Neural cell (in vitro differentiated cells): Measurements from ENCODE around the gene RNF26. TPM values are rescaled to one million over a fixed set of nuclear protein-coding genes. Genes with fewer than 3 reads are reported as not detected.

ENCODE experiments used
- H2AFZ ChIP-seq: fragments of 200-600, 300-800 bp; sonication (generic), shearing (Covaris generic); 2 replicates; pipeline ENCODE4 v1.6.0; 2014; ENCODE audit warnings: low read depth, mild to moderate bottlenecking, antibody characterized with exemption, low read length, moderate library complexity
- H3F3A ChIP-seq: fragments of 200-600 bp; shearing (Covaris generic); 2 replicates; pipeline ENCODE4 v1.6.1; 2016; ENCODE audit warnings: mild to moderate bottlenecking, moderate library complexity, mixed read lengths, antibody characterized with exemption, low read length; ENCODE audit not compliant: insufficient read depth, poor library complexity, severe bottlenecking
- H3K27ac ChIP-seq: fragments of 200-600, 300-800 bp; sonication (generic), shearing (Covaris generic); 2 replicates; pipeline ENCODE4 v1.5.1; 2014; ENCODE audit warnings: mild to moderate bottlenecking, low read length, moderate library complexity
- H3K27me3 ChIP-seq: fragments of 300-800, 200-600 bp; sonication (generic), shearing (Covaris generic); 2 replicates; pipeline ENCODE4 v1.6.0; 2014; ENCODE audit warnings: mild to moderate bottlenecking, low read depth, low read length, moderate library complexity; ENCODE audit not compliant: insufficient read depth
- H3K36me3 ChIP-seq: fragments of 300-800, 200-600 bp; sonication (generic), shearing (Covaris generic); 2 replicates; pipeline ENCODE4 v1.5.1; 2014; ENCODE audit warnings: mild to moderate bottlenecking, antibody characterized with exemption, low read length, moderate library complexity; ENCODE audit not compliant: insufficient read depth
- H3K4me2 ChIP-seq: fragments of 300-800, 200-600 bp; sonication (generic), shearing (Covaris generic); 2 replicates; pipeline ENCODE4 v1.6.0; 2014; ENCODE audit warnings: mild to moderate bottlenecking, low read length
- H3K4me3 ChIP-seq: fragments of 300-800, 200-600 bp; sonication (generic), shearing (Covaris generic); 2 replicates; pipeline ENCODE4 v1.5.1; 2014; ENCODE audit warnings: mild to moderate bottlenecking, low read length, moderate library complexity
- H3K79me2 ChIP-seq: fragments of 200-600 bp; shearing (Covaris generic); replicated peaks from 2 replicates; pipeline ENCODE4 v1.6.0; 2014; ENCODE audit warnings: mild to moderate bottlenecking, low read length, moderate library complexity; ENCODE audit not compliant: insufficient read depth
- H3K9ac ChIP-seq: fragments of 300-800, 200-600 bp; sonication (generic), shearing (Covaris generic); 2 replicates; pipeline ENCODE4 v1.6.1; 2016; ENCODE audit warnings: mild to moderate bottlenecking, low read length, mixed read lengths
- H3K9me2 ChIP-seq: fragments of 200-600 bp; shearing (Covaris generic); 2 replicates; pipeline ENCODE4 v1.6.1; 2016; ENCODE audit warnings: mild to moderate bottlenecking, low read length, mixed read lengths; ENCODE audit not compliant: insufficient read depth
- H3K9me3 ChIP-seq: fragments of 200-600, 300-800 bp; sonication (generic), shearing (Covaris generic); 2 replicates; pipeline ENCODE4 v1.6.1; 2016; ENCODE audit warnings: mild to moderate bottlenecking, mixed run types, low read length, moderate library complexity, mixed read lengths
- H4K20me1 ChIP-seq: fragments of 200-600 bp; shearing (Covaris generic); 2 replicates; pipeline ENCODE4 v1.6.1; 2016; ENCODE audit warnings: mild to moderate bottlenecking, mixed run types; ENCODE audit not compliant: insufficient read depth
- CTCF ChIP-seq: fragments of 450-650 bp; IDR thresholded peaks from 2 replicates; pipeline ENCODE4 v1.5.1; 2014; ENCODE audit warnings: antibody characterized with exemption, mild to moderate bottlenecking, moderate library complexity; ENCODE audit not compliant: poor library complexity, severe bottlenecking
- EP300 ChIP-seq: fragments of 450-650 bp; conservative IDR thresholded peaks from 2 replicates; pipeline ENCODE4 v1.6.1; 2014; ENCODE audit warnings: antibody characterized with exemption, mild to moderate bottlenecking, moderate library complexity; ENCODE audit not compliant: poor library complexity, severe bottlenecking
- EZH2 ChIP-seq: fragments of 200-600, 300-800 bp; shearing (Covaris generic), sonication (generic); IDR thresholded peaks from 2 replicates; pipeline ENCODE4 v1.6.1; 2014; ENCODE audit warnings: antibody characterized with exemption, low read length, borderline replicate concordance, mild to moderate bottlenecking; ENCODE audit not compliant: insufficient read depth, poor library complexity, severe bottlenecking
- MXI1 ChIP-seq: fragments of 450-650 bp; conservative IDR thresholded peaks from 2 replicates; pipeline ENCODE4 v1.6.1; 2014; ENCODE audit warnings: antibody characterized with exemption, mild to moderate bottlenecking; ENCODE audit not compliant: poor library complexity, severe bottlenecking
- POLR2AphosphoS5 ChIP-seq: IDR thresholded peaks from 2 replicates; pipeline ENCODE4 v1.6.1; 2012
- RAD21 ChIP-seq: fragments of 450-650 bp; conservative IDR thresholded peaks from 2 replicates; pipeline ENCODE4 v1.6.1; 2014; ENCODE audit warnings: antibody characterized with exemption, mild to moderate bottlenecking, moderate library complexity
- REST ChIP-seq: IDR thresholded peaks from 2 replicates; pipeline ENCODE4 v1.6.1; 2012; ENCODE audit warnings: borderline replicate concordance
- SMC3 ChIP-seq: fragments of 450-650 bp; conservative IDR thresholded peaks from 2 replicates; pipeline ENCODE4 v1.6.1; 2014; ENCODE audit warnings: antibody characterized with exemption, mild to moderate bottlenecking, moderate library complexity; ENCODE audit not compliant: poor library complexity
- TAF1 ChIP-seq: IDR thresholded peaks from 2 replicates; pipeline ENCODE4 v1.6.1; 2012; ENCODE audit warnings: low read depth
- polyA plus RNA-seq: library from polyadenylated mRNA; depleted of rRNA; stranded (reverse); fragments of >200 nt; gene quantifications from 2 replicates; pipeline ENCODE4 v1.2.3, GENCODE V29; 2014

RNF26 gene
- polyA plus RNA-seq, 1 donor from 2014 or later: 2.6 TPM

GRCh38 chr11:119376197-119376847 lies 42.0 kb downstream of the RNF26 start:
- Histone ChIP-seq H3K27me3 (peaks cover 10% of the 10 kb centered on the region), H3K36me3 (no peaks in the 10 kb centered on the region), H3K4me2 (no peak overlapping the region), H3K79me2 (no peaks in the 10 kb centered on the region), H3K9me2 (no peaks in the 10 kb centered on the region), H4K20me1 (no peaks in the 10 kb centered on the region), H3K9me3 (no peaks in the 10 kb centered on the region), H3K27ac (no peak overlapping the region), H3F3A (no peaks in the 10 kb centered on the region), H3K9ac (no peak overlapping the region), H2AFZ (no peak overlapping the region), H3K4me3 (no peak overlapping the region)
- TF ChIP-seq RAD21 (no peak), EZH2 (no peak), EP300 (no peak), TAF1 (no peak), CTCF (no peak), SMC3 (no peak), MXI1 (no peak), REST (no peak), POLR2AphosphoS5 (no peak)

GRCh38 chr11:119377112-119377901 lies 43.0 kb downstream of the RNF26 start:
- no peak for TF ChIP-seq MXI1
- TF ChIP-seq POLR2AphosphoS5: no peak
- TF ChIP-seq SMC3: no peak
- no peak for TF ChIP-seq CTCF
- TF ChIP-seq TAF1: no peak
- TF ChIP-seq EZH2: no peak
- TF ChIP-seq REST: no peak
- TF ChIP-seq EP300: no peak
- TF ChIP-seq RAD21: no peak
- Histone ChIP-seq H3K27ac (no peak overlapping the region), H3K36me3 (no peaks in the 10 kb centered on the region), H3K4me2 (no peak overlapping the region), H3K9ac (no peak overlapping the region), H3K9me2 (no peaks in the 10 kb centered on the region), H3K4me3 (no peak overlapping the region), H3K27me3 (peaks cover 10% of the 10 kb centered on the region), H3K9me3 (no peaks in the 10 kb centered on the region), H2AFZ (no peak overlapping the region), H3K79me2 (no peaks in the 10 kb centered on the region), H4K20me1 (no peaks in the 10 kb centered on the region), H3F3A (no peaks in the 10 kb centered on the region)
